Activated CD4-positive, CD25-positive, alpha-beta regulatory T cell treated with anti-CD3 and anti-CD28 coated beads, Interleukin-2, amount 50 U/mL, for 72 hours (primary cell): Measurements from ENCODE around the gene LINGO1.

Experiments used
- DNase-seq: peaks from one replicate; pipeline ENCODE4 v3.0.0; 2021

LINGO1 gene

GRCh38 chr15:77567202-77567601, 65.5 kb downstream of the LINGO1 start:
- DNase-seq, result no peak

DNA sequence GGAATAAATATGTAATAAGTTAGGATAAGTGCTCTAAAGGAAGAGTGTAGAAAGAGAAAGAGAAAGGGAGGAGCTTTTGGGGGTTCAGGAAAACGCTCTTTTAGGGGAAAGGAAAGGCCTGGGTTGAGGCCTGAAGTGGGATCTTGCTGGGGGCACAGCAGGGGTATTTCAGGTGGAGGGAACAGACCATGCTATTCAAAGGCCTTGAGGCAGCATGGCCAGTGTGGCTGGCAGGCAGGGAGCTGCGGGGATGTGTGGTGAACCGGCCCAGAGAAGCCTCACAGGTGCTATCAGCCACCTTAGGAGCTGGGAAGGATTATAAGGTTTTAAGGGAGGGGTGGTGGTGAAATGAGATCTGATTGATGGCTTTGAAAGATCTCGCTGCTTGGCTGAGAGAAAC, 66.6 kb downstream of the LINGO1 start:
- DNase-seq, result no peak

- DNase-seq, result no peak
Measured at GRCh38 chr15:77565378-77565915, 67.3 kb downstream of the LINGO1 start.

DNA sequence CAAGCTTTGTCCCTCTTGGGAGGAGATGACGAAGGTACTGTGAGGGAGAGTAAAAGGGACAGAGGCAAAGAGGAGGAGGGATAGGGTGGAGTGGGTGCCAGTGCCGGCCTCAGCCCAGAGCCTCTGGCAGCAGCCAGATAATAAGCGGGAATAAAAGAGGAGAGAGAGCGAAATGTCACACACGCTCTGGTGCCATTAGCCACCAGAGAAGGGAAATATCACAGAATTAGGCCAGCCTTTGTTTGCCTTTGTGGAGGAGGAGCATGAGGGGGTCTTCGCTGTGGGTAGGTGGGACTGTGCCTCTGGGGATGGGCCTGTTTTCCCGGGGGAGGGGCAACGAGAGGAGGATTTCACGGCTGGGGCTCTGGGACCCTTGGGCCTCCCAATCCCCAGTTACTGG, 67.8 kb downstream of the LINGO1 start:
- DNase-seq, result no peak

GRCh38 chr15:77564341-77564740, 68.4 kb downstream of the LINGO1 start:
- DNase-seq, result no peak

DNA sequence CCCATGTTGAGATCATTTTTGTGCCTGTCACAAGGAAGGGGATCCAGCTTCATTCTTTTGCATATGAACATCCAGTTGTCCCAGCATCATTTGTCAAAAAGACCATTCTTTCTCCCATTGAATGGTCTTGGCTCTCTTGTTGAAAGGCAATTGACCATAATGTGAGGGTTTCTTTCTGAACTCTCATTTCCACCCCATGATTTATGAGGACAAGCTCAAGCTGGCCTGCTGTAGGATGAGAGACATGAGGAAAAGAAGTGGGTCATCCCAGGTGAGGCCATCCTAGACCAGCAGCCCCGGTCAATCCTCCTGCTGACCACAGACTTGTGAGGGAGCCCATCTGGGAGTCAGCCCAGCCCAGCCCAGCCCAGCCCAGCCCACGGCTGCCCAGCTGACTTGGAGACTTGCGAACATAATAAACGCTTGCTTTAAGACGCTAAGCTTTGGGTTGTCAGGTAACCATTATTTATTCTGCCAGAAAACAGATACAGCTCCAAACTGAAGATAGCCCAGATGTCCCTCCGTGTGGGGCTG, 69.0 kb downstream of the LINGO1 start:
- DNase-seq, result no peak
